Kidney (tissue), 14 donors: Measurements from ENCODE around the gene DGLUCY. TPM values are rescaled to one million over a fixed set of nuclear protein-coding genes. Genes with fewer than 3 reads are reported as not detected.
"Not testable (repeated sequence)": the region's sequence is repeated elsewhere in the genome, so short reads cannot be mapped to it uniquely, and the experiment has no call there.

ENCODE experiments used
- DNase-seq, 5 donors: peaks; one replicate each; pipeline ENCODE4 v3.0.0-alpha.2; 2013 to 2020
- FAIRE-seq: peaks from 2 replicates; lab custom pipeline; 2012; peaks lifted over from hg19 to GRCh38; lab: Jason Lieb, UNC
- H3K27ac ChIP-seq, 2 donors: one replicate each; pipeline ENCODE4 v1.7.0; 2013; ENCODE audit warnings: low read depth in 2 of 2, low read length in 2 of 2, inconsistent platforms in 1 of 2
- H3K27me3 ChIP-seq: one replicate; pipeline ENCODE4 v1.7.1; 2013; ENCODE audit warnings: low read length, inconsistent platforms; ENCODE audit not compliant: control insufficient read depth, insufficient read depth
- H3K36me3 ChIP-seq, 3 donors: one replicate each; pipeline versions ENCODE4 v1.7.0 to v1.7.1; 2013; ENCODE audit warnings: low read length in 3 of 3, control low read depth in 1 of 3, inconsistent platforms in 1 of 3; ENCODE audit not compliant: insufficient read depth in 3 of 3, control insufficient read depth in 2 of 3
- H3K4me1 ChIP-seq, 3 donors: one replicate each; pipeline versions ENCODE4 v1.7.0 to v1.7.1; 2013; ENCODE audit warnings: low read length in 3 of 3, inconsistent platforms in 1 of 3, low read depth in 1 of 3; ENCODE audit not compliant: control insufficient read depth in 2 of 3, insufficient read depth in 2 of 3
- H3K4me3 ChIP-seq, 3 donors: one replicate each; pipeline versions ENCODE4 v1.7.0 to v1.8.1; 2013; ENCODE audit warnings: low read length in 3 of 3, control low read depth in 1 of 3, inconsistent platforms in 1 of 3
- H3K9ac ChIP-seq, 3 donors: one replicate each; pipeline versions ENCODE4 v1.7.0 to v1.7.1; 2013; ENCODE audit warnings: low read length in 3 of 3, control low read depth in 1 of 3, inconsistent platforms in 1 of 3
- H3K9me3 ChIP-seq, 3 donors: one replicate each; pipeline versions ENCODE4 v1.7.0 to v1.7.1; 2013; ENCODE audit warnings: low read length in 3 of 3, control low read depth in 1 of 3, inconsistent platforms in 1 of 3; ENCODE audit not compliant: control insufficient read depth in 2 of 3, insufficient read depth in 1 of 3
- CTCF ChIP-seq: IDR thresholded peaks from 3 replicates; pipeline ENCODE4 v1.5.1; 2012; ENCODE audit warnings: mild to moderate bottlenecking, moderate library complexity, borderline replicate concordance; ENCODE audit not compliant: insufficient read depth; ENCODE audit errors: extremely low read depth
- intact Hi-C: fragments of 100-400 bp; cut with DNase I; formaldehyde crosslinking; loops from one replicate; pipeline ENCODE4 v1.11.1; 2022
- polyA plus RNA-seq: library from polyadenylated mRNA; stranded (reverse); fragments of 350-450 nt; fragmentation: Illumina TruSeq; extraction: RNeasy Lipid Tissue Mini Kit (QIAGEN cat#74804); gene quantifications from one replicate; pipeline ENCODE4 v1.2.3, GENCODE V29; 2014; ENCODE audit warnings: low read depth, low replicate concordance; ENCODE audit not compliant: insufficient read depth
- total RNA-seq: library from RNA; stranded (reverse); fragmentation: NEBNext Ultra II Directional; extraction: Animal tissue kit (Norgen Biotek cat#: 25700); gene quantifications from one replicate; pipeline ENCODE4 v1.2.1, GENCODE V29; 2021
- donor health status: control.
- donor health status: control.
- donor health status: control.
- donor health status: control.
- donor health status: control.
- donor health status: DM: yes; HTN: yes; CAD: no.
- donor health status: Normal renal cell carcinoma (clear cell type).

DGLUCY gene
- total and polyA plus RNA-seq, 2 donors from 2014 or later = 79.7 to 83.4 TPM

DNA sequence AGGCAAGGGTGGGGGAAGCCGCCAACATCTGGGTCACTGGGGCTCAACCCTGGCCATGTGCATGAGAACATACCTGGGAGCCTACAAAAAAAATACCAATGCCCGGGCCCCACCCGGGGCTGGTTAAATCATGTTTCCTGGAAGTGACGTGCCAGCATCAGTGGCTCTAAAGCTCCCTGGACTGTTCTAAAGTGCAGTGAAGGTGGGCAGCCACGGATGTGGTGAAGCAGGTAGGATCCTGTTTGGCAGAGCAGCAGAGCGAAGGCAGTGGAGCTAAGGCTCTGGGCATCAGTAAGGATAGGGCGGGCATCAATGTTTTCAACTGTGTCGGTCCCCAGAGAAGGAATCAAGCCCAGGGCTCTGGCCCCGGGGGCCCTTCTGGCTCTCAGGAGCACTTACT is 131.2 kb downstream of the DGLUCY start:
- H3K4me1 ChIP-seq = peaks cover 0 to 2% (median 0%) of the 10 kb centered on the region in 3 donors
- DNase-seq (no peak), FAIRE-seq (no peak)
- TF ChIP-seq CTCF = no peak
- H3K9ac ChIP-seq = no peak overlapping the region
- H3K9me3 ChIP-seq = no peaks in the 10 kb centered on the region
- intact Hi-C loops = no loop called here
- no peak overlapping the region for H3K4me3 ChIP-seq
- no peaks in the 10 kb centered on the region for H3K36me3 ChIP-seq
- H3K27me3 ChIP-seq = no peaks in the 10 kb centered on the region
- H3K27ac ChIP-seq = no peak overlapping the region

GRCh38 chr14:91245616-91246015 is 131.7 kb downstream of the DGLUCY start:
- FAIRE-seq, H3K36me3 ChIP-seq, intact Hi-C loops, H3K9me3 ChIP-seq, H3K4me3 ChIP-seq, H3K27ac ChIP-seq, H3K27me3 ChIP-seq, DNase-seq, H3K4me1 ChIP-seq, H3K9ac ChIP-seq: not testable (repeated sequence)

DNA sequence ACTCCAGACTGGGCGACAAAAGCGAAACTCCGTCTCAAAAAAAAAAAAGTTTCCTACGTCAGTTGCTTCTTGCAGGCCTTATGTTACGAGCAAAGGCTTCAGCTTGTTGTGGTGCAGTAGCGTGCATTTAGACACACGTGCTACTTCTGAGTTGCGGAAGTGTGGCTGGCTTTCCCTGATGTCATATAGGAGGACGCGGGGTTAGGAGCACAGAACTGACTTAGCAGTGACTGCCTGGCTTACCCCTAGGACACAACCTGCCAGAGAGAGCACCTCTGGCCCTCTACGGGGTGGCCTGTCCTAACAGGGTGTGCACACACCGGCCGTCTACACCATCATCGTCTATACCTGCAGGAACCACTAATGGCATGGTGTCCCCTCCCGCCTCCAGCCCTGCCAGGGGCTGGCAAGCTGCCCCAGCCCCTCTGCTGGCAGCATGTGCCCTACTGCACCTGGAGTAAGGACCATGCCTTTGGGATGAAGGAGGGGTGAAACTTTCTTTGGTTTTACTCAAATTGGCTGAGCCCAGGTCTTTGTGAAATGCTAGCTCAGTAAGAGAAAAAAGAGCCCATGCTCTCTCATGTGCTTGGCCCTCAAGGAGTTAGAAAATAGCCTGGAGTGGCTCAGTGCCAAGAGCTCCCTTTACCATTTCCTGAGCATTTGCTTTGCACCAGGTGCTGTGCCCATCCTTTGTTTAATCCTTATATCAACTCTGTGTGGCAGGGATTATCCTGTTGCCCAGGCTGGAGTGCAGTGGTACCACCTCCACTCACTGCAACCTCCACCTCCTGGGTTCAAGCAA is 132.4 kb downstream of the DGLUCY start:
- no peak overlapping the region for H3K4me3 ChIP-seq
- no peak for FAIRE-seq

More for the DNA sequence above, 132.4 kb downstream of the DGLUCY start:
- Histone ChIP-seq H3K27ac (no peak overlapping the region), H3K9me3 (no peaks in the 10 kb centered on the region), H3K4me1 (peaks cover 0 to 4% (median 2%) of the 10 kb centered on the region in 3 donors), H3K27me3 (no peaks in the 10 kb centered on the region), H3K9ac (no peak overlapping the region), H3K36me3 (no peaks in the 10 kb centered on the region)
- TF ChIP-seq CTCF = no peak
- no peak for DNase-seq
- intact Hi-C loops = no loop called here
